Measurements from ENCODE around the gene DIAPH2.

The DIAPH2 gene

DNA sequence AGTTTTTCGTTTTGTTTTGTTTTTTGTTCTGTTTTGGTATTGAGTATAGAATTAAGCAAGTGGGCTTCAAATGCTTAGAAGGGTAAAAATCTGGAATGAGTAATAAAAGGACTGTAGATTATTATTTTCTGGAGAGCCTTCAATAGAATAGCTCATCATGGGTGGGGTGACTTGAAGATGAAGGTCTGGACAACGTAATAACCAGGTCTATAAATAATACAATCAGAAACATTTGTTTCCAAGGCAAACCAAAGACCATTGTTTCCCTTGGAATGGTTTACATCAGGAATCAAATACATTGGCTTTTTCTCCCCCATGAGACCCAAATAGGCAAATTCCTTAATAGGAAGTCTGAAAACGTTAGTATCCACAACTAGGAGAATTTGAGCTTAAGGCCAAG, 920.6 kb downstream of the DIAPH2 start:
- H3K36me3 ChIP-seq (ENCODE audit: insufficient read depth, low read length) = no peaks in the 10 kb centered on the region
- no peak overlapping the region for H3K27ac ChIP-seq (ENCODE audit: low read depth, low read length)
- no peak overlapping the region for H3K4me3 ChIP-seq (ENCODE audit: low read depth in 1 of 2, low read length in 2 of 2)
- H3K9me3 ChIP-seq (ENCODE audit: low read length) = no peaks in the 10 kb centered on the region
- no peaks in the 10 kb centered on the region for H3K4me1 ChIP-seq (ENCODE audit: insufficient read depth, low read length)
- no peaks in the 10 kb centered on the region for H3K27me3 ChIP-seq (ENCODE audit: control insufficient read depth in 1 of 2, insufficient read depth in 2 of 2, low read length in 2 of 2)
- no peak overlapping the region for H3K9ac ChIP-seq (ENCODE audit: low read length)

DNA sequence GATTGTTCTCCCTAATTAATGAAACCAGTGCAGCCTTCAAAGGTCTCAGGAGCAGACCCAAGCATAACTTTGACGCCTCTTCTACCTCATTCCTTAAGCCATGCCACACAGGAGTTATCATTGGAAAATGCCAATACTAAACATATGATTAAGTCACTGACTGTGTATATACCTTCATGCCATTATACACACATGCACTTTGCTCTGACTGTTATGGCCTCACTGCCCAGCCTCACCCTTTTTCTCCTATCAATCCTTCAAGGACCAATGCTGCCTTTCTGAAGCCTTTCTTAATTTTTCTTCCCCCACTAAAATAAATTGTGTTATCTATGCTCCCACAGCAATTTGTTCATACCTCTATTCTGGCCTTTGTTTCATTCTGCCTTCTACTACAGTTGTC, 924.7 kb downstream of the DIAPH2 start:
- Histone ChIP-seq H3K4me3 (ENCODE audit: low read depth in 1 of 2, low read length in 2 of 2) (no peak overlapping the region), H3K27me3 (ENCODE audit: control insufficient read depth in 1 of 2, insufficient read depth in 2 of 2, low read length in 2 of 2) (no peaks in the 10 kb centered on the region), H3K9ac (ENCODE audit: low read length) (no peak overlapping the region), H3K4me1 (ENCODE audit: insufficient read depth, low read length) (no peaks in the 10 kb centered on the region), H3K27ac (ENCODE audit: low read depth, low read length) (no peak overlapping the region), H3K36me3 (ENCODE audit: insufficient read depth, low read length) (no peaks in the 10 kb centered on the region), H3K9me3 (ENCODE audit: low read length) (no peaks in the 10 kb centered on the region)

DNA sequence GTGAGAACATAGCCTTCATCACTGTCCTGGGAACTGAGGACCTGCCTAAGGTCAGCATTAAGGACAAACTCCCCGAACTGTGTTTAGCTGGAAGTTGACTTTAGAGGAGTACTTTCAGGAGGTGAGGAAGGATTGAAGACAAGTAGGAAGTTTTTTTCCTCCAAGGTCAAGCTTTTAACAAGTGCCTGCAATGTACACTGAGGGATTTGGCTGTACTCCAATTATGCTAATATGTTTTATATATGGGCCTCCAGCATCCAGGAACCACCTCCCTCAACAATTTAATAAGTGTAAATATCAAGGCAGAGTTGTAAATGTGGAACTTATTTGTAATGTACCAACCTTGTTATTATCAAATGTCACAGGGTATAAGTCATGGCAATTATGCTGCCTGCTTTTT, 925.3 kb downstream of the DIAPH2 start:
- Histone ChIP-seq H3K9ac (ENCODE audit: low read length) (no peak overlapping the region), H3K9me3 (ENCODE audit: low read length) (no peaks in the 10 kb centered on the region), H3K36me3 (ENCODE audit: insufficient read depth, low read length) (no peaks in the 10 kb centered on the region), H3K27ac (ENCODE audit: low read depth, low read length) (no peak overlapping the region), H3K4me1 (ENCODE audit: insufficient read depth, low read length) (no peaks in the 10 kb centered on the region), H3K4me3 (ENCODE audit: low read depth in 1 of 2, low read length in 2 of 2) (no peak overlapping the region), H3K27me3 (ENCODE audit: control insufficient read depth in 1 of 2, insufficient read depth in 2 of 2, low read length in 2 of 2) (no peaks in the 10 kb centered on the region)

DNA sequence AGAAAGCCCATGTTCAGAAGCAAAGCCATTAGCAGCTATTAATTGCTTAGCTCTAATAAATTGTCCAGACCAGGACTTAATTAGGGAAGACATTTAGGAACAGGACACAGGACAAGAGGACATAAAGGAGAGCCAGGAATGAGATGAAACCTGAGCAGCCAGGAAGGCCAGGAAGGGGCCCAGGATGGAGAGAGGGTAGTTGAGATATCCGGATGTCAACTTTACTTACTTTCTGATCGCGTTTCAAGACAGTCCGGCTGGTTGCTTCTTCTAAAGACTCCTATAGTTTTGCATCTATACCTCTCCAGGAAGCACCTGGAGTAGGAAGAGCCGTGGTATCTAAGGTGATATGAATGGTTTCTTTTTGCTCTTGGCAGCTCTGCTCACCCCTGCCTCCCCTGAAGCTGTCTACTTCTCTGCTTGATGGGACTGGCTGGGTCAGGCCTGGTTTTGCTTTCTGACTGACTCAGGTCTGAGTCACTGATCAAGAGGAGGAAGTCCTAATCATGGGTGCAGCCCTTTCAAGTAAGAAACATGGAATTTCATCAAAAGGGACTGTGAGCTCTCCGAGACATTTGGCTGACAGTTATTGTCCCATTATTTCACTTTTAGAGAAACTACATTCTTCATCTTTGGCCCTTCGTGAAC, 932.4 kb downstream of the DIAPH2 start:
- Histone ChIP-seq H3K4me3 (ENCODE audit: low read depth in 1 of 2, low read length in 2 of 2) (no peak overlapping the region), H3K9me3 (ENCODE audit: low read length) (no peaks in the 10 kb centered on the region), H3K27ac (ENCODE audit: low read depth, low read length) (no peak overlapping the region), H3K27me3 (ENCODE audit: control insufficient read depth in 1 of 2, insufficient read depth in 2 of 2, low read length in 2 of 2) (no peaks in the 10 kb centered on the region), H3K36me3 (ENCODE audit: insufficient read depth, low read length) (no peaks in the 10 kb centered on the region), H3K9ac (ENCODE audit: low read length) (no peak overlapping the region), H3K4me1 (ENCODE audit: insufficient read depth, low read length) (no peaks in the 10 kb centered on the region)

DNA sequence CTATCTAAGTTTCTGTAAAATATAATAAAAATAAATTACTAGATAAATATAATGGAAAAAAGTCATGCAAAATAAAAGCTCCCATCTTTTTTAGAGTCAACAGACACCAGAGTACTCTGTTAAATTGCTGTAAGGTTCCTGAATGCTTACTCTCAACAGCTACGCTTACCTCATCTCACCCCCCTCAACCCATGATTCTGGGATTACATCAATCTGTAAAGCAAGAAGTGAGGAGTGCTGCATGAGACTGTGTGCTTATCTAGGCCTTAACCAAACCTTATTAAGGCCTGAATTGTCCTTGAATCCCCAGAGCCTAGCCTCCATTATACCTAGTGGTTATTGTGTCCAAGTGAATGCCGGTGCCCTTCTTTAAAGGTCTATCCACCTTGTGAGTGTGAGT, 934.9 kb downstream of the DIAPH2 start:
- Histone ChIP-seq H3K36me3 (ENCODE audit: insufficient read depth, low read length) (no peaks in the 10 kb centered on the region), H3K9ac (ENCODE audit: low read length) (no peak overlapping the region), H3K27ac (ENCODE audit: low read depth, low read length) (no peak overlapping the region), H3K27me3 (ENCODE audit: control insufficient read depth in 1 of 2, insufficient read depth in 2 of 2, low read length in 2 of 2) (no peaks in the 10 kb centered on the region), H3K4me3 (ENCODE audit: low read depth in 1 of 2, low read length in 2 of 2) (no peak overlapping the region), H3K4me1 (ENCODE audit: insufficient read depth, low read length) (no peaks in the 10 kb centered on the region), H3K9me3 (ENCODE audit: low read length) (no peaks in the 10 kb centered on the region)

DNA sequence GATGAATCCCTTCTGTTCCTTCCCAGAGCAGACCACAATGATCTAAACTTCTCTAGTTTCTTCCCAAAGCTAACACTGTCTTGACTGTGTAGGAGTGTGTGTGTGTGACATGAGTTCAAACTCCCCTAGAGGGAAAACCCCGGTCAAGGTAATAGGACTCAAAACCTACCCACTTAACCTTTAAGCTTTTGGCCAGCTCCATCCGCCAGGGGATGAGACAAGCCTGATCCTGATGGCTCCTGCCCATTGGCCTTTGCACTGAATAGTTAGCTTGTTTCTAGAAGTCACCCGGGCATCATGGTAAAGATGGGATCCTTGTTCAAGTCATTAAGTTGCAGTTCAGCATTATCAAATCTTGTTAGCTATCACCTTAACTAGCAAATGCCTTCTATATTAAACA, 937.5 kb downstream of the DIAPH2 start:
- Histone ChIP-seq H3K9ac (ENCODE audit: low read length) (no peak overlapping the region), H3K27ac (ENCODE audit: low read depth, low read length) (no peak overlapping the region), H3K4me3 (ENCODE audit: low read depth in 1 of 2, low read length in 2 of 2) (no peak overlapping the region), H3K9me3 (ENCODE audit: low read length) (no peaks in the 10 kb centered on the region), H3K36me3 (ENCODE audit: insufficient read depth, low read length) (no peaks in the 10 kb centered on the region), H3K27me3 (ENCODE audit: control insufficient read depth in 1 of 2, insufficient read depth in 2 of 2, low read length in 2 of 2) (no peaks in the 10 kb centered on the region), H3K4me1 (ENCODE audit: insufficient read depth, low read length) (no peaks in the 10 kb centered on the region)

DNA sequence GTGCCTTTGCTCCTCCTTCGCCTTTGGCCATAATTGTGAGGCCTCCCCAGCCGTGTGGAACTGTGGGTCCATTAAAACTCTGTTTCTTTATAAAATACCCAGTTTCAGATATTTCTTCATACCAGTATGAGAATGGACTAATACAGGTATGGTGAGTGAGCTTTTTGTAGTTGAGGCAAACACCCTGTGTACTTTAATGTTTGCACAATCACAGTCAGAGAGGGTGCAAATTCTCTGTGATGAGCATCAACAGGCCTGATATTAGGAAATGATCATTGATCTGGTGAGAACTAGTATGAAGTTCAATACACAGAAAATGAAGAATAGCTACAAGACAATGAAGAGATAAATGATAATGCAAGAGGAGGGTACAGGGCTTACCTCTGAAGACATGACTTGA, 943.7 kb downstream of the DIAPH2 start:
- Histone ChIP-seq H3K27me3 (ENCODE audit: control insufficient read depth in 1 of 2, insufficient read depth in 2 of 2, low read length in 2 of 2) (no peaks in the 10 kb centered on the region), H3K4me3 (ENCODE audit: low read depth in 1 of 2, low read length in 2 of 2) (no peak overlapping the region), H3K4me1 (ENCODE audit: insufficient read depth, low read length) (no peaks in the 10 kb centered on the region), H3K9ac (ENCODE audit: low read length) (no peak overlapping the region), H3K9me3 (ENCODE audit: low read length) (no peaks in the 10 kb centered on the region), H3K27ac (ENCODE audit: low read depth, low read length) (no peak overlapping the region), H3K36me3 (ENCODE audit: insufficient read depth, low read length) (no peaks in the 10 kb centered on the region)

DNA sequence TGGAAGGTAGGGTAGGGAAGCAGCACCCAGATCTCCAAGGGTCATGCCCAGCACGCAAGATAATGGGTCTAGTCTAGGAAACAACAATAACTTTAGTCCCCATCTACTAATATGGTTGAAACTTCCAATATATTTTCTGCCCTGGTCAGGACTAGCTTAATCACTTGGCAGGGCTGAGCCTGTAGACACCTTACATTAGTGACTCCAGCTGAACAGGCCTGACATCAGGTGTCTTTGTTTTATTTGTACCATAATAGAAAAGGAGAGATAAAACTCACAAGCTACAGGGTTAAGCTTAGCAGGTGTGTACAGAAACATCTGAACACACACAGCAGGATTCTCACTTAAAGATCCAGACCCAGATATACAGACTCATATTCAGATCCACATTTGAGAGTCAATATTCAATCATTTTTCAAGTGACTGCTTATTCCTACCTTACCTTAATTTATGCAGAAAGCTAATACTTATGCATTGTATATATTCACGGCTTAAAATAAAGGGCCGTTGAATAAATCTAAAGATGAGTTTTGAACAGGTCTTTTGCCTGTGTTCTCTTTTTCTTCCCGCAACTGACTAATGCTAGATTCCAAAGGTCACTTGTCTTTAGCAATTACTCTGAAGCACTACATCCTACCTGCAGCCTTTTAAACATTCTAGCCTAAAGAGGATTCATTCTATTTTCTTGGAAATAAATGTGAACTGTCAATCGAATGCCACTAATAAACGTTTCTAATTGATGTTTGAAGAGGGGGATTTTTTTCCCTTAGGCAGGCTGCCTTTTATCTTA, 944.4 kb downstream of the DIAPH2 start:
- Histone ChIP-seq H3K9me3 (ENCODE audit: low read length) (no peaks in the 10 kb centered on the region), H3K9ac (ENCODE audit: low read length) (no peak overlapping the region), H3K4me1 (ENCODE audit: insufficient read depth, low read length) (no peaks in the 10 kb centered on the region), H3K4me3 (ENCODE audit: low read depth in 1 of 2, low read length in 2 of 2) (no peak overlapping the region), H3K36me3 (ENCODE audit: insufficient read depth, low read length) (no peaks in the 10 kb centered on the region), H3K27me3 (ENCODE audit: control insufficient read depth in 1 of 2, insufficient read depth in 2 of 2, low read length in 2 of 2) (no peaks in the 10 kb centered on the region), H3K27ac (ENCODE audit: low read depth, low read length) (no peak overlapping the region)

DNA sequence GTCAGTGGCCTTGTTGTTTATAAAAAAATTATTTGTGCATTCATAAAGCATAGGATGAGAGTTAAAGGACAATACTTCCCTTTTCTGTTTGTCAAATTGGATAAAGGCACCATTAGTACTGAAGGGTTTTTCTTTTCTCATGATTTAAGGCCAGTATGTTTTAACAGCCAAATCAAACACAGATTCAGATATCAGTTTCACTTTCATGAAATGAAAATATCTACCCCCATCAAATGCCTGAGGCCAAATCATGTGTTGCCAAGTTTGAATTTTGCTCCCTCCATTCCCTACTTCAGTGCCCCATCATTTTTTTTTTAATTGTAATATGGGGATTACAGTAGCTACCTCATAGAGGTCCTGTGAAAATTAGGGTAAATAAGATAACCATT, 944.9 kb downstream of the DIAPH2 start:
- Histone ChIP-seq H3K9ac (ENCODE audit: low read length) (no peak overlapping the region), H3K36me3 (ENCODE audit: insufficient read depth, low read length) (no peaks in the 10 kb centered on the region), H3K27ac (ENCODE audit: low read depth, low read length) (no peak overlapping the region), H3K27me3 (ENCODE audit: control insufficient read depth in 1 of 2, insufficient read depth in 2 of 2, low read length in 2 of 2) (no peaks in the 10 kb centered on the region), H3K4me1 (ENCODE audit: insufficient read depth, low read length) (no peaks in the 10 kb centered on the region), H3K9me3 (ENCODE audit: low read length) (no peaks in the 10 kb centered on the region), H3K4me3 (ENCODE audit: low read depth in 1 of 2, low read length in 2 of 2) (no peak overlapping the region)

DNA sequence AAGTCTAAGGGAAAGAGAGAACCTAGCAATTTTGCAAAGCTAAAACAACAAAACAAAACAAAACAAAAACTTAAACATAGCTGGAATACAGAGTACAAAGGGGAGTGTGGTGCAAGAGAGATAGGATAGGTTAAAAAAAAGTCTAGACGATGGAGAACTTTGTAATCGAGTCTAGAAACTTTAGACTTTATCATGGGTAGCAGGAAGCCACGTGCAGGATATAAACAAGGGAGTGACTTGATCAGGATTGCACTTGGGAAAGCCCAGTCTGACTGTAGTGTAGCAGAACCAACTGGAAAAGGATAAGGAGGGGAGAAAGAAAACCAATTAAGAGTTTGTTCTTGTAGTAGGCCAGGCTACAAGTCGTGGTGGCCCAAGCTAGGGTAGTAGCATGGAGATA, 949.2 kb downstream of the DIAPH2 start:
- Histone ChIP-seq H3K27ac (ENCODE audit: low read depth, low read length) (no peak overlapping the region), H3K4me1 (ENCODE audit: insufficient read depth, low read length) (no peaks in the 10 kb centered on the region), H3K9me3 (ENCODE audit: low read length) (no peaks in the 10 kb centered on the region), H3K9ac (ENCODE audit: low read length) (no peak overlapping the region), H3K4me3 (ENCODE audit: low read depth in 1 of 2, low read length in 2 of 2) (no peak overlapping the region), H3K36me3 (ENCODE audit: insufficient read depth, low read length) (no peaks in the 10 kb centered on the region), H3K27me3 (ENCODE audit: control insufficient read depth in 1 of 2, insufficient read depth in 2 of 2, low read length in 2 of 2) (no peaks in the 10 kb centered on the region)

DNA sequence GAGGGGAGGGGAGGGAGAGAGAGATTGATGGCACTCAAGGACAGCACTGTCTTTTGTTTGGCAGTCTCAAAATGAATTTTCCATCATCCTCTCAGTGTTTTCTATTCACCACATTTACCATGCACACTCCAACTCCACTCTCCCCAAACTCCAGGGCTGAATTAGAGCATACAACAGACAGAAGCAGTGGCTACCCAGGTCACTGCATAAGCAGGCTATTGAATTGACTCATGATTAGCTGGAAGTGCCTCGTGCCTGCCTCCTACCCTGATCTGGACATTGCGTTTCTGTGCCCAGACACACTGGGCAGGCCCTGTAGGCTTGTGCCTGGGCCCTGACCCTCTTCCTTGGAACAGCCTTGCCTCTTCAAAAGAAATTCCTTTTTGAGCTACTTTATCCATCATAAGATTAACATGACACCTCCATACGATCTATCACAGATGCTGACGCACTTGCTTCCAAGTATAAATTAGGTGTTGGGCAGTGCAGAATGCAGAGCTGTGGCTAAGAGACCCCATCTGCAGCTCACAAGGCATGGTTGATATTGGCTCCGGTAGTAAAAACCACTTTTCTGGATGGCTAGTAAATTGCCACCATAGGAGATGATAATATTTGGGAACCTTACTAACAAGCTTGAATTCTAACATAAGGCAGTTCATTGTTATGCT, 952.0 kb downstream of the DIAPH2 start:
- Histone ChIP-seq H3K36me3 (ENCODE audit: insufficient read depth, low read length) (no peaks in the 10 kb centered on the region), H3K27me3 (ENCODE audit: control insufficient read depth in 1 of 2, insufficient read depth in 2 of 2, low read length in 2 of 2) (no peaks in the 10 kb centered on the region), H3K27ac (ENCODE audit: low read depth, low read length) (no peak overlapping the region), H3K4me1 (ENCODE audit: insufficient read depth, low read length) (no peaks in the 10 kb centered on the region), H3K9ac (ENCODE audit: low read length) (no peak overlapping the region), H3K9me3 (ENCODE audit: low read length) (no peaks in the 10 kb centered on the region), H3K4me3 (ENCODE audit: low read depth in 1 of 2, low read length in 2 of 2) (no peak overlapping the region)
